IPS-20b (cell line): Measurements from ENCODE around the gene HIPK3.

ENCODE experiments used
- H3K27ac ChIP-seq: one replicate; pipeline ENCODE4 v1.5.1; 2013; ENCODE audit warnings: low read length
- H3K27me3 ChIP-seq: 2 replicates; pipeline ENCODE4 v1.6.1; 2013; ENCODE audit warnings: mild to moderate bottlenecking, low read length, inconsistent platforms; ENCODE audit not compliant: insufficient read depth
- H3K36me3 ChIP-seq: 2 replicates; pipeline ENCODE4 v1.6.1; 2013; ENCODE audit warnings: low read depth, mild to moderate bottlenecking, inconsistent platforms, low read length, moderate library complexity; ENCODE audit not compliant: insufficient read depth
- H3K4me1 ChIP-seq: 2 replicates; pipeline ENCODE4 v1.6.1; 2013; ENCODE audit warnings: mild to moderate bottlenecking, control low read depth, inconsistent platforms, low read length, moderate library complexity; ENCODE audit not compliant: insufficient read depth
- H3K4me3 ChIP-seq: 2 replicates; pipeline ENCODE4 v1.5.1; 2013; ENCODE audit warnings: mild to moderate bottlenecking, low read length, inconsistent platforms
- H3K9ac ChIP-seq: 2 replicates; pipeline ENCODE4 v1.6.1; 2013; ENCODE audit warnings: low read depth, mild to moderate bottlenecking, inconsistent platforms, low read length, moderate library complexity
- H3K9me3 ChIP-seq: 2 replicates; pipeline ENCODE4 v1.6.1; 2013; ENCODE audit warnings: mild to moderate bottlenecking, low read depth, low read length, inconsistent platforms; ENCODE audit not compliant: insufficient read depth

The HIPK3 gene

GRCh38 chr11:33375236-33375635, 118.1 kb downstream of the HIPK3 start:
- Histone ChIP-seq H3K4me1 (no peaks in the 10 kb centered on the region), H3K27ac (no peak overlapping the region), H3K27me3 (peaks cover 57% of the 10 kb centered on the region), H3K4me3 (peak overlapping the region; percentile 77), H3K9me3 (no peaks in the 10 kb centered on the region), H3K9ac (peak overlapping the region; percentile 65; the same call in 1 of the 2 replicates), H3K36me3 (no peaks in the 10 kb centered on the region)

GRCh38 chr11:33375688-33376311, 118.6 kb downstream of the HIPK3 start, which contains the start of gene KIAA1549L:
Gene KIAA1549L (plus strand): TSS chr11:33376108.
- peak within 1 kb of the TSS; percentile 77 for H3K4me3 ChIP-seq
- H3K9me3 ChIP-seq: no peaks in the 10 kb centered on the region
- H3K4me1 ChIP-seq: no peaks in the 10 kb centered on the region
- peaks cover 57% of the 10 kb centered on the region for H3K27me3 ChIP-seq
- H3K27ac ChIP-seq: no peak within 1 kb of the TSS
- peak within 1 kb of the TSS; percentile 65; the same call in 1 of the 2 replicates for H3K9ac ChIP-seq
- H3K36me3 ChIP-seq: no peaks in the 10 kb centered on the region

- H3K27ac ChIP-seq: no peak overlapping the region
- no peaks in the 10 kb centered on the region for H3K4me1 ChIP-seq
- peaks cover 57% of the 10 kb centered on the region for H3K27me3 ChIP-seq
- H3K9me3 ChIP-seq: no peaks in the 10 kb centered on the region
- peak overlapping the region; percentile 77; the same call in 1 of the 2 replicates for H3K4me3 ChIP-seq
- no peak overlapping the region for H3K9ac ChIP-seq
- H3K36me3 ChIP-seq: no peaks in the 10 kb centered on the region
Measured at GRCh38 chr11:33376331-33377310, 119.4 kb downstream of the HIPK3 start.

- H3K9ac ChIP-seq: no peak overlapping the region
- no peak overlapping the region for H3K4me3 ChIP-seq
- H3K9me3 ChIP-seq: no peaks in the 10 kb centered on the region
- no peak overlapping the region for H3K27ac ChIP-seq
- H3K4me1 ChIP-seq: no peaks in the 10 kb centered on the region
- no peaks in the 10 kb centered on the region for H3K36me3 ChIP-seq
- peaks cover 57% of the 10 kb centered on the region for H3K27me3 ChIP-seq
Measured at GRCh38 chr11:33377412-33378370, 120.5 kb downstream of the HIPK3 start.

- no peak overlapping the region for H3K27ac ChIP-seq
- no peaks in the 10 kb centered on the region for H3K36me3 ChIP-seq
- no peaks in the 10 kb centered on the region for H3K9me3 ChIP-seq
- peaks cover 44% of the 10 kb centered on the region for H3K27me3 ChIP-seq
- H3K4me1 ChIP-seq: no peaks in the 10 kb centered on the region
- no peak overlapping the region for H3K9ac ChIP-seq
- H3K4me3 ChIP-seq: no peak overlapping the region
Measured at GRCh38 chr11:33379947-33380346, 122.8 kb downstream of the HIPK3 start.

- Histone ChIP-seq H3K9me3 (peaks cover 12% of the 10 kb centered on the region), H3K27me3 (peaks cover 16% of the 10 kb centered on the region), H3K36me3 (no peaks in the 10 kb centered on the region), H3K4me1 (no peaks in the 10 kb centered on the region), H3K9ac (no peak overlapping the region), H3K4me3 (no peak overlapping the region), H3K27ac (no peak overlapping the region)
Measured at GRCh38 chr11:33383075-33383919, 126.1 kb downstream of the HIPK3 start.

GRCh38 chr11:33383920-33384209, 126.7 kb downstream of the HIPK3 start:
- Histone ChIP-seq H3K9me3 (peaks cover 12% of the 10 kb centered on the region), H3K4me1 (no peaks in the 10 kb centered on the region), H3K27me3 (peaks cover 10% of the 10 kb centered on the region), H3K36me3 (no peaks in the 10 kb centered on the region), H3K9ac (no peak overlapping the region), H3K4me3 (no peak overlapping the region), H3K27ac (no peak overlapping the region)

GRCh38 chr11:33384220-33384619, 127.0 kb downstream of the HIPK3 start:
- Histone ChIP-seq H3K27me3 (peaks cover 7% of the 10 kb centered on the region), H3K4me1 (no peaks in the 10 kb centered on the region), H3K9ac (no peak overlapping the region), H3K36me3 (no peaks in the 10 kb centered on the region), H3K27ac (no peak overlapping the region), H3K4me3 (no peak overlapping the region), H3K9me3 (peaks cover 12% of the 10 kb centered on the region)

GRCh38 chr11:33387581-33387980, 130.4 kb downstream of the HIPK3 start:
- Histone ChIP-seq H3K9ac (no peak overlapping the region), H3K9me3 (peaks cover 12% of the 10 kb centered on the region), H3K27me3 (no peaks in the 10 kb centered on the region), H3K36me3 (no peaks in the 10 kb centered on the region), H3K4me1 (no peaks in the 10 kb centered on the region), H3K27ac (no peak overlapping the region), H3K4me3 (no peak overlapping the region)

- Histone ChIP-seq H3K27me3 (no peaks in the 10 kb centered on the region), H3K36me3 (no peaks in the 10 kb centered on the region), H3K9me3 (peaks cover 12% of the 10 kb centered on the region), H3K27ac (no peak overlapping the region), H3K9ac (no peak overlapping the region), H3K4me1 (no peaks in the 10 kb centered on the region), H3K4me3 (no peak overlapping the region)
Measured at GRCh38 chr11:33387996-33388395, 130.8 kb downstream of the HIPK3 start.
